Mesothelial cell of epicardium (in vitro differentiated cells): ENCODE measurements around the gene P4HA3. TPM values are rescaled to one million over a fixed set of nuclear protein-coding genes. Genes with fewer than 3 reads are reported as not detected.

Experiments used
- DNase-seq, 2 experiments: peaks; one replicate each; pipeline ENCODE4 v3.0.0; 2021; ENCODE audit warnings: low spot score in 2 of 2; ENCODE audit not compliant: unreplicated experiment in 2 of 2
- H3K27ac Mint-ChIP-seq: 2 replicates; pipeline ENCODE4 v1.8.0; 2021; ENCODE audit warnings: mixed read lengths
- H3K27me3 Mint-ChIP-seq: 2 replicates; pipeline ENCODE4 v1.8.0; 2021; ENCODE audit warnings: low read depth, mixed read lengths
- H3K36me3 Mint-ChIP-seq: 2 replicates; pipeline ENCODE4 v1.8.0; 2021; ENCODE audit warnings: mixed read lengths
- H3K4me1 Mint-ChIP-seq: 2 replicates; pipeline ENCODE4 v1.8.0; 2021; ENCODE audit warnings: mixed read lengths
- H3K4me3 Mint-ChIP-seq: 2 replicates; pipeline ENCODE4 v1.8.0; 2021; ENCODE audit warnings: mild to moderate bottlenecking, moderate library complexity, mixed read lengths
- H3K9me3 Mint-ChIP-seq: 2 replicates; pipeline ENCODE4 v1.8.0; 2021; ENCODE audit warnings: mixed read lengths
- CTCF ChIP-seq: fragments of 200-600 bp; sonication (generic); IDR thresholded peaks from one replicate; pipeline ENCODE4 v1.5.0; 2021; ENCODE audit warnings: antibody characterized with exemption; ENCODE audit not compliant: unreplicated experiment
- total RNA-seq: library from RNA; stranded (reverse); gene quantifications from 3 replicates; pipeline ENCODE4 v1.2.1, GENCODE V29; 2021

P4HA3 gene
- total RNA-seq, 1 donor from 2014 or later, result 1.7 TPM

GRCh38 chr11:74232311-74232950 lies 79.0 kb downstream of the P4HA3 start:
- no peaks in the 10 kb centered on the region for H3K4me1 Mint-ChIP-seq
- H3K4me3 Mint-ChIP-seq, result no peak overlapping the region
- H3K27me3 Mint-ChIP-seq, result no peaks in the 10 kb centered on the region
- no peak overlapping the region for H3K27ac Mint-ChIP-seq
- H3K36me3 Mint-ChIP-seq, result peaks cover 27% of the 10 kb centered on the region
- TF ChIP-seq CTCF, result no peak
- DNase-seq, result no peak
- no peaks in the 10 kb centered on the region for H3K9me3 Mint-ChIP-seq

GRCh38 chr11:74226907-74227306 lies 84.5 kb downstream of the P4HA3 start:
- Mint-ChIP-seq H3K4me1 (peaks cover 6% of the 10 kb centered on the region), H3K9me3 (no peaks in the 10 kb centered on the region), H3K27me3 (no peaks in the 10 kb centered on the region), H3K36me3 (peaks cover 33% of the 10 kb centered on the region), H3K27ac (no peak overlapping the region), H3K4me3 (no peak overlapping the region)
- no peak for DNase-seq
- no peak for TF ChIP-seq CTCF

- no peak for DNase-seq
- Mint-ChIP-seq H3K27ac (no peak overlapping the region), H3K27me3 (no peaks in the 10 kb centered on the region), H3K36me3 (peaks cover 27% of the 10 kb centered on the region), H3K4me3 (no peak overlapping the region), H3K9me3 (no peaks in the 10 kb centered on the region), H3K4me1 (peaks cover 18% of the 10 kb centered on the region)
- no peak for TF ChIP-seq CTCF
Observed at GRCh38 chr11:74225565-74225964, 85.9 kb downstream of the P4HA3 start.

- Mint-ChIP-seq H3K36me3 (peaks cover 31% of the 10 kb centered on the region), H3K27ac (peak overlapping the region; percentile 71), H3K9me3 (peaks cover 22% of the 10 kb centered on the region), H3K4me1 (peaks cover 22% of the 10 kb centered on the region), H3K27me3 (no peaks in the 10 kb centered on the region), H3K4me3 (no peak overlapping the region)
- no peak for DNase-seq
- TF ChIP-seq CTCF, result no peak
Observed at GRCh38 chr11:74221816-74222215, 89.6 kb downstream of the P4HA3 start.

- H3K27ac Mint-ChIP-seq, result peak overlapping the region; percentile 87
- no peak for TF ChIP-seq CTCF
- peaks cover 34% of the 10 kb centered on the region for H3K9me3 Mint-ChIP-seq
- H3K4me1 Mint-ChIP-seq, result peaks cover 22% of the 10 kb centered on the region
- H3K4me3 Mint-ChIP-seq, result no peak overlapping the region
- peaks cover 40% of the 10 kb centered on the region for H3K36me3 Mint-ChIP-seq
- H3K27me3 Mint-ChIP-seq, result no peaks in the 10 kb centered on the region
- no peak for DNase-seq
Observed at GRCh38 chr11:74220376-74220775, 91.1 kb downstream of the P4HA3 start.

Other genes starting within 250 kb of the P4HA3 start
- 32.5 to 34.8 TPM (median 33.0 TPM) in 3 replicates for gene C2CD3, start 140.6 kb downstream of the P4HA3 start, total RNA-seq
- gene PPME1, start 140.4 kb downstream of the P4HA3 start, total RNA-seq, result 50.6 to 52.8 TPM (median 51.6 TPM) in 3 replicates
- 15.7 to 18.6 TPM (median 15.7 TPM) in 3 replicates for gene PGM2L1, start 86.8 kb upstream of the P4HA3 start, total RNA-seq
- gene KCNE3, start 155.9 kb upstream of the P4HA3 start, total RNA-seq, result 4.3 to 5.1 TPM (median 5.0 TPM) in 3 replicates
- 6.4 to 9.1 TPM (median 8.7 TPM) in 3 replicates for gene LIPT2, start 182.1 kb upstream of the P4HA3 start, total RNA-seq